HG02852 (cell line): ENCODE results near the gene SLC13A2.
"Not testable (repeated sequence)": the region's sequence is repeated elsewhere in the genome, so short reads cannot be mapped to it uniquely, and the experiment has no call there.

Experiments
- ATAC-seq: cut with Tn5 transposase; IDR thresholded peaks from one replicate; pipeline ENCODE4 v1.9.1; 2021; ENCODE audit warnings: mild to moderate bottlenecking, moderate library complexity; ENCODE audit not compliant: unreplicated experiment

The SLC13A2 gene

GRCh38 chr17:28511858-28512461, 38.5 kb downstream of the SLC13A2 start:
- ATAC-seq, result no peak

DNA sequence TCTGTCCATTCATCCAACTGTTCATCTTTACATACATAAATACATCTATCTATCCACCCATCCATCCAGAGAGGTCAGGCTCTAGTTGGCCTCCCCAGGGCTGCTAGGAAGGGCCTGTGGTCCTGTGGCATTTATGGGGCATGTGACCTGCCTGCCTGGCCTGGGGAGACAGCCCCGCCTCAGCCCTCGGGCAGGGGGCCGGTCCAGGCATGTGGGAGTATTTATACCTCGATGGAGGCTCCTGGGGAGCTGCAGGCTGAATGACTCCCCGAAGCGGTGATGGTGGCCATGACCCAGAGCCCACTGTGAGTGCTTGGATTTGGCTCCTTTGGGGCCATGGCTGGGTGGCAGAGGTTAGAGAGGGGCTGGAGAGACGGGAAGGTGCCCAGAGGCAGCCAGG, 40.0 kb downstream of the SLC13A2 start:
- ATAC-seq, result no peak

- no peak for ATAC-seq
These were observed 41.1 kb downstream of the SLC13A2 start for GRCh38 chr17:28514561-28515002.

- no peak for ATAC-seq
These were observed 42.1 kb downstream of the SLC13A2 start for GRCh38 chr17:28515518-28515917.

GRCh38 chr17:28518132-28518531, 44.7 kb downstream of the SLC13A2 start:
- no peak for ATAC-seq

DNA sequence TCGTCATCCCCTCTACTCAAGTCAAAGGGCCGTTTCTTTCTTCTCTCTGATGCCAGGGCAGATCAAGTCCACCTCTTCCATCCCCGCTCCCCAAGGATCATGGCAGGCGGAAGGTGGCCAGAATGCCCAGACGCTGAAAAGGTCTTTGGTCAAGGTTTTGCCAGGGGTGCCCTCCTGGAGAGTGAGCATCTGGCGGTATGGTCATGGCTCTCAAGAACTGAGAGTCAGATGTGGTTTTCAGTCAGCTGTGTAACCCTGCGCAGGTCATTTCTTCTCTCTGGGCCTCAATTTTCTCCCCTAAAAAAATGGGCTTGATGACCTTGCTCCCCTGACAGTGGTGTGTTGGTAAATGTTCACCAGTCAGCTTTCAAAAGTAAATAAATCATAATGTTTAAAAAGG, 45.1 kb downstream of the SLC13A2 start:
- ATAC-seq, result no peak

DNA sequence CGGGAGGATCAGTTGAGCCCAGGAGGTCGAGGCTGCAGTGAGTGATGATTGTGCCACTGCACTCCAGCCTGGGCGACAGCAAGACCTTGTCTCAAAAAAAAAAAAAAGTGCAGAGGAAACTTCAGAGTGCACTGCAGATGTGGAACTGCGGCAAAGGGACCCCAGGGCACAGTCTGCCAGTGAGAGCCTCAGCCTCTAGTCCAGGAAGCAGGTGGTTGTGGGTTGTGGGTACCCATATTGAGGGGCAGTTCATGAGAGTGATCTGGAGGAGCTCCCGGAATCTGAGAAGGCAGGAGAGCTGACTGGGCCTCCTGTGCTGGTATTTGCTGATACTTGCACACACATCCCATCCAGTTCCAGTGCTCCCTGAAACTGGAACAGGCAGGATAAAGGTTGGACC, 45.8 kb downstream of the SLC13A2 start:
- ATAC-seq, result no peak

DNA sequence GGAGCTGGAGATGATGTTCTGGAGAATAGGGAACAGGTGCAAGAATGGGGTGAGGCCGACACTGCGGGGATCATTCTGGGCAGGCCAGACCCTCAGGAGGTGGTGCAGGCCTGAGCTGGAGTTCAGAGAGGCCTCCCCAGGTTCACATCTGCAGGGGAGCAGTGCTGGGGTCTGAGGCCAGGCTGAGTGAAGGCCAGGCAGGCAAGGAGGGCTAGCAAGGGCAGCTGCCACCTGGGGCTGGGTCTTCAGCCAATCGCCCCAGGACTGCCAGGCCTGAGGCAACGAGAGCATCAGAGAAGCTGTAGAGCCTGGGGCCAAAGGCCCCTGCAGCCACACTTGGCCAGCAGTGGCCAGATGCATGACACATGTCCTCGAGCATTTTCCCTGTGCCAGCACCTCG, 47.2 kb downstream of the SLC13A2 start:
- ATAC-seq, result no peak

DNA sequence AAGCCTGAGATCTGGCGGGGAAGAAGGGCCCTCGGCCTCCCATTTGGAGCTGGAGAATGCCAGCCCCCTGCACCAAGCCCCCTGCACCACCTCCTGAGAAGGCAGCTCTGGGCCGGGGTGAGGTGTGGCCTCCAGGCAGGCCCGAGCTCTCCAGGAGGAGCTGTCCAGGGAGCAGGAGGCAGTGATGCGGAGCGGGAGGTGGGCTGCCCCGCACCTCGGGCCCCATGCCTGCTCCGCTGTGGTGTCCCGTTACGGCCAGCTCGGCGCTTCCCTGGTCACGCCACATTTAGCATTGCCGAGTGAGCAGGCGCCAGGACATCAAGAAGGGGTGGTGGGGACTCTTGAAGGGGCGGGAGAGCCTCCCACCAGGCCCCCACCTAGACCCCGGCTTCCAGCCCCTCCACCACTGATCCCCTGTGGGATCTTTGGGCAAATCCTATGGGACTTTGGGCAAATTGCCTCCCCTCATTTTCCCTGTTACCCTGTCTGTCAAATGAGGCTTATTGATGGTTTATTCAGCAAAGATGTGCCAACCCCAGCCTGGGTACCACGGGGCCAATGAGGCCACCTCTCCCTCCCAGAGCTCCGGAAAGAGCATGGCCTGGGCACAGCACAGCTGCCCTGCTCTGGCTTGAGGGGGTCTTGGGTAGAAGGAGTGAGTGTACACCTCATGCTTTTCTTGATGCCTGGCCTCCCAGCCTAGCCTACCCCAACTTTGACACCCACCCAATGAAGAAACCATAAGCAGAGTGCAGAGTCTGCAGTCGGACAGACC, 48.1 kb downstream of the SLC13A2 start:
- no peak for ATAC-seq

DNA sequence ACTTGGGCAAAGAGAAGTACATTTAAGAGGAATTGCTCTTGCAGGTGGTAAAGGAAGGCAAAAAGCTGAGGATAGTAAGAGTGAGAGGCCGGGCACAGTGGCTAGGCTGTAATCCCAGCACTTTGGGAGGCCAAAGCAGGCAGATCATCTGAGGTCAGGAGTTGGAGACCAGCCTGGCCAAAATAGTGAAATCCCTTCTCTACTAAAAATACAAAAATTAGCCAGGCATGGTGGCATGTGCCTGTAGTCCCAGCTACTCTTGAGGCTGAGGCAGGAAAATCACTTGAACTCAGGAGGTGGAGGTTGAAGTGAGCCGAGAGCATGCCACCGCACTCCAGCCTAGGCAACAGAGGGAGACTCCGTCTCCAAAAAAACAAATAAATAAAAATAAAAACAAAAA, 48.8 kb downstream of the SLC13A2 start:
- not testable (repeated sequence) for ATAC-seq

DNA sequence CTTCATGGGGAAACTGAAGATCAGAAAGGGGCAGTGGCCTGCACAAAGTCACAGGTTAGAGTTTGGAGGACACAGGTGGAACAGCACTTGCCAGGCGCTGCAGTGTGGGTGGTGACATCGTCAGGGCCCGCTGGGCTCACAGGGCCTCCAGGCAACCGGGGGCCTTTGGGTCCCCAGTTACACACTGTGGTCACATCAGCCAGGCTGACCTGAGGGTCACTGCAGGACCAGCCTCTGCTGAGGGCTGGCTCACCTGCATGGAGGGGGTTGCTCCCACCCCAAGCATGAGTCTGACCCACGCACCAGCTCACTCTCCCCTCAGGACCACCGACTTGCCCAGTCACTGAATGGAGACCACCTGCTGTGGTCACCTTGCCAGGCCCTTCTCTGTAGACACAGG, 49.7 kb downstream of the SLC13A2 start:
- no peak for ATAC-seq

DNA sequence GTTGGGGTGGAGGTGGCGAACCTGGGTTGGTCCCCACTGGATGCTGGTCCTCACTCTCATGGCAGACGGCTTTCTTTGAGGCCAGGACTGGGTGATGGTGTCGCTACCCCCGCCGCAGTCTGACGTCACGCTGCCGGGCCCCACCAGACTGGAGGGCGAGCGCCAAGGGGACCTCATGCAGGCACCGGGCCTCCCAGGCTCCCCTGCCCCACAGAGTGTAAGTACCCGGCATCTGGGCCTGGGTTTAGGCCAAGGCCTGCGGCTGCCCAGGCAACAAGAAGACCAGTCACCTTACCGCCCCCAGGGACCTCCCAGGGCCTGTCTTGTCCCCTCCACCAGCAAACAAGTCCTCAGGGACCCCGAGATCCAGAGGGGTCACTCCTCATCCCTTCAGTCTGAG, 50.4 kb downstream of the SLC13A2 start:
- ATAC-seq, result no peak

- ATAC-seq, result no peak
These were observed 51.3 kb downstream of the SLC13A2 start for GRCh38 chr17:28524476-28525424.

GRCh38 chr17:28526381-28526780, 52.9 kb downstream of the SLC13A2 start:
- ATAC-seq, result no peak

DNA sequence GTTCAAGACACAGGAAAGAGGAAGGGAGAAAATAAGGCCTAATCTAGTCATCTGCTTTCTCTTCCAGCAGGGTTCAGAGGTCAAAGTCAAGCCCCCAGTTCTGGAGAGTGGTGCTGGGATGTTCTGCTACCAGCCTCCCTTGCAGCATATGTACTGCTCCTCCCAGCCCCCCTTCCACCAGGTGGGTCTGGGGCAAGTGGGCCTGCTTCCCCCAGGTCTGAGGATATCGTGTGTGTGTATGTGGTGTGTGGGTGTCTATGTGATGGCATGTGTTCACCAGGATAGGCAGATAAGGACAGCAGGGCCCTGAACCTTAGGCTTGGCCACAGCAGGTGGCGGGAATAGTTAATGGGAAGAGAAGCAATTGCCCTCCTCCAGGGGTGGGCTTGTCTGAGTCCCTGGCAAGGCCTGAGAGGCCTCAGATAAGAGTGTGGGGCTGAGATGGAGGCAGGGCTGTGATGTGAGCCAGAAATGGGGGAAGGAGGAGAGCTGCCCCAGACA, 53.8 kb downstream of the SLC13A2 start:
- ATAC-seq, result no peak

GRCh38 chr17:28527859-28528258, 54.4 kb downstream of the SLC13A2 start:
- ATAC-seq, result no peak

- ATAC-seq, result no peak
These were observed 55.0 kb downstream of the SLC13A2 start for GRCh38 chr17:28528327-28529012.

GRCh38 chr17:28529013-28529400, 55.6 kb downstream of the SLC13A2 start:
- no peak for ATAC-seq

DNA sequence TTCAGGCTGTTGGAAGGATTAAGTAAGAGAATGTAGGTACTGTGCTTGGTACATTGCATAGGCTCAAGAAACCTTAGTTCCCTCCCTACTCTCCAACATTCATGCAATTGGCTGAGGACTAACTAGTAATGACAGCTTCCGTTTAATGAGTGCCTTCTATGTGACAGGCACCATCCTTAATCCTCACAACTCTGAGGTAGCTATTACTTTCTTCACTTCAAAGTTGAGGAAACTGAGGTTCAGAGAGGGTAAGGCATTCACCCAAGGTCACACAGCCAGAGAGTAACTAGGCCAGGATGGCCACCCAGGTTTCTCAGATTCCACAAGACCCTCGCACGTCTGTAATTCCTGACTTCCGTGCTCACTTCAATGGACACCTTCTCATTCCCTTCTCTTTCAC, 56.8 kb downstream of the SLC13A2 start:
- ATAC-seq, result no peak

- ATAC-seq, result no peak
These were observed 57.5 kb downstream of the SLC13A2 start for GRCh38 chr17:28530926-28531325.
